ENCODE measurements around the gene TSC22D2.

- TF ChIP-seq, protein P1, sequence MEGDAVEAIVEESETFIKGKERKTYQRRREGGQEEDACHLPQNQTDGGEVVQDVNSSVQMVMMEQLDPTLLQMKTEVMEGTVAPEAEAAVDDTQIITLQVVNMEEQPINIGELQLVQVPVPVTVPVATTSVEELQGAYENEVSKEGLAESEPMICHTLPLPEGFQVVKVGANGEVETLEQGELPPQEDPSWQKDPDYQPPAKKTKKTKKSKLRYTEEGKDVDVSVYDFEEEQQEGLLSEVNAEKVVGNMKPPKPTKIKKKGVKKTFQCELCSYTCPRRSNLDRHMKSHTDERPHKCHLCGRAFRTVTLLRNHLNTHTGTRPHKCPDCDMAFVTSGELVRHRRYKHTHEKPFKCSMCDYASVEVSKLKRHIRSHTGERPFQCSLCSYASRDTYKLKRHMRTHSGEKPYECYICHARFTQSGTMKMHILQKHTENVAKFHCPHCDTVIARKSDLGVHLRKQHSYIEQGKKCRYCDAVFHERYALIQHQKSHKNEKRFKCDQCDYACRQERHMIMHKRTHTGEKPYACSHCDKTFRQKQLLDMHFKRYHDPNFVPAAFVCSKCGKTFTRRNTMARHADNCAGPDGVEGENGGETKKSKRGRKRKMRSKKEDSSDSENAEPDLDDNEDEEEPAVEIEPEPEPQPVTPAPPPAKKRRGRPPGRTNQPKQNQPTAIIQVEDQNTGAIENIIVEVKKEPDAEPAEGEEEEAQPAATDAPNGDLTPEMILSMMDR (IDR thresholded peaks at IDR 0.05), result no peak
- no peak for TF ChIP-seq POLR2A (IDR thresholded peaks at IDR 0.05)
Observed at GRCh38 chr3:150434234-150434633, 26.1 kb downstream of the TSC22D2 start.
